HG03097 (cell line): Measurements from ENCODE around the gene PXDC1.

Source experiments
- ATAC-seq: cut with Tn5 transposase; IDR thresholded peaks from one replicate; pipeline ENCODE4 v1.9.1; 2021; ENCODE audit not compliant: unreplicated experiment, low FRiP score

Gene PXDC1

GRCh38 chr6:3719462-3720308 is 31.8 kb downstream of the PXDC1 start:
- no peak for ATAC-seq

- ATAC-seq: no peak
These were observed 33.1 kb downstream of the PXDC1 start for GRCh38 chr6:3718407-3718806.

GRCh38 chr6:3715285-3715684 is 36.2 kb downstream of the PXDC1 start:
- ATAC-seq: no peak

- no peak for ATAC-seq
These were observed 36.7 kb downstream of the PXDC1 start for GRCh38 chr6:3714768-3715167.

GRCh38 chr6:3714111-3714510 is 37.4 kb downstream of the PXDC1 start:
- no peak for ATAC-seq

GRCh38 chr6:3712827-3713665 is 38.5 kb downstream of the PXDC1 start:
- ATAC-seq: no peak

GRCh38 chr6:3711776-3712175 is 39.7 kb downstream of the PXDC1 start:
- ATAC-seq: no peak

- ATAC-seq: no peak
These were observed 41.1 kb downstream of the PXDC1 start for GRCh38 chr6:3710403-3710802.

GRCh38 chr6:3708540-3708939 is 43.0 kb downstream of the PXDC1 start:
- ATAC-seq: no peak

- no peak for ATAC-seq
These were observed 43.6 kb downstream of the PXDC1 start for GRCh38 chr6:3707751-3708412.

GRCh38 chr6:3707024-3707423 is 44.5 kb downstream of the PXDC1 start:
- no peak for ATAC-seq

GRCh38 chr6:3706547-3706946 is 45.0 kb downstream of the PXDC1 start:
- no peak for ATAC-seq

GRCh38 chr6:3701631-3702030 is 49.9 kb downstream of the PXDC1 start:
- ATAC-seq: no peak

- no peak for ATAC-seq
These were observed 52.3 kb downstream of the PXDC1 start for GRCh38 chr6:3699231-3699630.

- ATAC-seq: no peak
These were observed 53.5 kb downstream of the PXDC1 start for GRCh38 chr6:3698021-3698420.

- ATAC-seq: no peak
These were observed 53.9 kb downstream of the PXDC1 start for GRCh38 chr6:3697609-3698008.

GRCh38 chr6:3696525-3697088 is 54.9 kb downstream of the PXDC1 start:
- ATAC-seq: no peak

GRCh38 chr6:3695065-3695817 is 56.3 kb downstream of the PXDC1 start:
- ATAC-seq: no peak

- no peak for ATAC-seq
These were observed 57.7 kb downstream of the PXDC1 start for GRCh38 chr6:3693831-3694230.

GRCh38 chr6:3690506-3690905 is 61.0 kb downstream of the PXDC1 start:
- ATAC-seq: no peak
